ACC112 (cell line): Measurements from ENCODE around the gene ADCY7.

Source experiments
- H2AFZ ChIP-seq: fragments of 200-600 bp; sonication (generic); one replicate; pipeline ENCODE4 v1.6.0; 2017; ENCODE audit warnings: antibody characterized with exemption, low read length; ENCODE audit not compliant: unreplicated experiment
- H3K27ac ChIP-seq: fragments of 200-600 bp; sonication (generic); 2 replicates; pipeline ENCODE4 v1.5.1; 2014; ENCODE audit warnings: low read depth, mild to moderate bottlenecking, antibody characterized with exemption, low read length, moderate library complexity
- H3K27me3 ChIP-seq: fragments of 200-600 bp; sonication (generic); 2 replicates; pipeline ENCODE4 v1.6.1; 2014; ENCODE audit warnings: mild to moderate bottlenecking, antibody characterized with exemption, low read length, moderate library complexity, mixed read lengths; ENCODE audit not compliant: insufficient read depth
- H3K36me3 ChIP-seq: fragments of 200-600 bp; sonication (generic); 2 replicates; pipeline ENCODE4 v1.6.1; 2016; ENCODE audit warnings: mild to moderate bottlenecking, antibody characterized with exemption, low read length, moderate library complexity, mixed read lengths; ENCODE audit not compliant: insufficient read depth
- H3K4me1 ChIP-seq: fragments of 200-600 bp; sonication (generic); one replicate; pipeline ENCODE4 v1.6.1; 2016; ENCODE audit warnings: low read length, mixed read lengths; ENCODE audit not compliant: insufficient read depth, unreplicated experiment, control insufficient read depth
- H3K4me3 ChIP-seq: fragments of 200-600 bp; sonication (generic); 2 replicates; pipeline ENCODE4 v1.5.1; 2014; ENCODE audit warnings: mild to moderate bottlenecking, low read depth, low read length
- H3K79me2 ChIP-seq: fragments of 200-600 bp; sonication (generic); one replicate; pipeline ENCODE4 v1.6.0; 2016; ENCODE audit warnings: low read length; ENCODE audit not compliant: control insufficient read depth, unreplicated experiment, insufficient read depth

ADCY7 gene

DNA sequence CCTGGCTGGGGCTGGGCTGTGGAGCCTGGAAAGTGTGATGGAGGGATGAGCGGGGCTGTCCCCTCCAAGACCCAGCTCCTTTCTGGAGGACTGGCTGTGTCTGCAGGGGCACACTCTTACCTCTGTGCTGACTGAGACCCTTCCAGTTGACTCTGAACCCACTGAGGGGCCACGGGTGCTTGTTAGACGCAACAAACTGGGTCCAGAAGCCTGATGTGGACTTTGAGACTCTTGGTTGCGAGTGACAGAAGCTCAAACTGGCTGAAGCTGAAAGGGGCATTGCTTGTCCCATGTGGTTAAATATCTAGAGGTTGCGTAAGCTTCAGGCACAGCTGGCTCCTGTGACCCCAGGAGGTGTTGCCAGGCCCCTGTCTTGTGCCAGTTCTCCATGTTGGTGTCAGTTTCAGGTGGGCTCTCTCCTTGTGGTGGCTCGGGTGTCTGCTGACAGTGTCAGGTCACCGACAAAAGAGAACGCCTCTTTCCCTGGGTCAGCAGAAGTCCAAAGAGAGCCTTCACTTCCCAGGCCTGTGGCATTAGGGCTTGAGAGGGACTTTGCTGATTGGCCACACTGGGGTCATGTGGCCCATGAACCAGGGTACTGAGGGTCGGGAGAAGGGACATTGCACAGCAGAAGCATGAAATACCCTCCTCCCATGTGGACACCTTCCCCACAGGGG, 16.7 kb downstream of the ADCY7 start:
- H3K4me1 ChIP-seq: peaks cover 7% of the 10 kb centered on the region
- no peak overlapping the region for H2AFZ ChIP-seq
- peaks cover 55% of the 10 kb centered on the region for H3K79me2 ChIP-seq
- H3K36me3 ChIP-seq: 0 out of 2 replicates have a peak, but pooled peaks cover 3% of the 10 kb centered on the region
- no peak overlapping the region for H3K27ac ChIP-seq
- H3K27me3 ChIP-seq: no peaks in the 10 kb centered on the region
- H3K4me3 ChIP-seq: no peak overlapping the region

DNA sequence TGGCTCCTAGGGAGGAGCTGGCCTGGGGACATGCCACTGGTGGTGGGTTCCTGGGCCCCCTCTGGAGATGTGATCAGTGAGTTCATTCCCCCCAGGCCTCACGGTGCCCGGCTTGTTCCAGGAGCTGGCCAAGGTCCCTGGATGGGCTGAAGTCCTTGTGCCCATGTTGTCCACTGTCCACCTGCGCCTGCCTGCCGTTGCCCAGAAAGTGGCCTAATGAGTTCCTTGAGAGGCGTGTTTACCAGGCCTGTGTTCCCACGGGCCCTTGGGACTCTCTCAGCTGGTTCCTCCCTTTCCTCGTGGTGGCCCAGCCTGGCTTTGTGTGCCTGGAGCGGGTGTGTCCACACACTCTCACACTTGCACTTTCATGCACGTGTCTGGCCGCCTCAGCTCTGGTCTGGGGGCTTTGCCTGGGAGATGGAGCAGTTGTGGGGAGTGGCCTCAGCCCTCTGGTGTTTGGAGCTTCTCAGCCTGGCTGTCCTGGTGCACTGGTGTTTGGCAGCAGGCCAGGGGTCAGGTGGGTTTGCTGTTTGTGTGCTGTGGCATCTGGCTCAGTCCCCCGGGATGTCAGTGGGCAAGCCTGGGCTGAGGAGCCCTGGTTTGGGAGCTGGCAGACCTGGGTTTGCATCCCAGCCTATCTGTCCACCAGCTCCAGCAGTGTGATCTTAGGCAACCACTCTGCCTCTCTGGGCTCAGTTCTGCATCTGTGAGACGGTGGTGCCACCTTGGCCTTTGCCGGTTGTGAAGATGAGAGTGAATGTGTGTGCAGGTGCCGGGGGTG, 18.0 kb downstream of the ADCY7 start:
- no peak overlapping the region for H3K27ac ChIP-seq
- H3K27me3 ChIP-seq: no peaks in the 10 kb centered on the region
- no peak overlapping the region for H3K4me3 ChIP-seq
- peaks cover 43% of the 10 kb centered on the region for H3K79me2 ChIP-seq
- 0 out of 2 replicates have a peak, but pooled peaks cover 4% of the 10 kb centered on the region for H3K36me3 ChIP-seq
- no peak overlapping the region for H2AFZ ChIP-seq
- H3K4me1 ChIP-seq: peaks cover 7% of the 10 kb centered on the region

DNA sequence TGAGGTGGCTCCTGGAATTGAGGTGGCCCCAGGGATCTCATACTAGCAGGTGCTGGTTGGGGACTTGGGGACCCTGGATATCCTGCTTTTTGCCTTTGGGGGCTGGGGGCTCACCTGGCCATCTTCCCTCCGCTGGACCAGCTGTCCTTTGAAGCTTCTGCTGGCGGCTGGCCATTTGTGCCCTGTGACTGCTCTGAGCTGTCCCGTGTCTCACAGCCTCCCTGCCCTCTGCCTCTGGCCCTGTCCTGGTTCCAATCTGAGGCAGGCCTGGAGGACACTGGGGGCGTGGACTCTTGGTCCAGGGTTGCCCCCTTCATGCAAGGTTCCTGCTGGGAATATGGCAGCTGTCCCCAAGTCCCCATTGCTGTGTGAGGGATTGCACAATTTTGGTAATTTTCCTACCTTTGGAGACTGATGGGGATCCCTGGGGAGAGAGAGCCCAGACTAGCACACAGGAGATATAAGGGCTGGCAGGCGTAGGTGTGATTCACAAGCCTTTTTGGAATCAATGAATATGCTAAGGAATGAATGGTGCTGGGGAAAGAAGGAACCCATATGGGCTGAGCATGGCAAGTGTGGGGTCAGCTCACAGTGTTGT, 19.2 kb downstream of the ADCY7 start:
- H2AFZ ChIP-seq: no peak overlapping the region
- H3K79me2 ChIP-seq: peaks cover 38% of the 10 kb centered on the region
- no peak overlapping the region for H3K4me3 ChIP-seq
- H3K36me3 ChIP-seq: 0 out of 2 replicates have a peak, but pooled peaks cover 4% of the 10 kb centered on the region
- no peak overlapping the region for H3K27ac ChIP-seq
- peaks cover 7% of the 10 kb centered on the region for H3K4me1 ChIP-seq
- no peaks in the 10 kb centered on the region for H3K27me3 ChIP-seq

DNA sequence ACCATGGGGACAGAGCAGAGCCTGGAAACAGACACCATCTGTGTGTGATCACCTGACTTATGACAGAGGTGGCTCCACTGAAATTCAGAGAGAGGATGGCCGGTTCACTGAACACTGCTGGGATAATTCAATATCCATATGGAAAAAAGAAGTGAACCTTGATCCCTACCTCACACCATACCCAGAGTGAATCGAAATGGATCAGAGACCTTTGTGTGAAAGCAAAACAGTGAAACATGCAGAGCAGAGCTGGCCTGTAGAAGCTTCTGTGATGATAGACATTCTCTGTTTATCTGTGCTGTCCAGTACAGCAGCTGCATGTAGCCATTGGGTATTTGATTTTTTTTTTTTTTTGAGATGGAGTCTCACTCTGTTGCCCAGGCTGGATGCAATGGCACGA, 20.3 kb downstream of the ADCY7 start:
- H3K4me1 ChIP-seq: peaks cover 7% of the 10 kb centered on the region
- 0 out of 2 replicates have a peak, but pooled peaks cover 4% of the 10 kb centered on the region for H3K36me3 ChIP-seq
- H3K79me2 ChIP-seq: peaks cover 31% of the 10 kb centered on the region

DNA sequence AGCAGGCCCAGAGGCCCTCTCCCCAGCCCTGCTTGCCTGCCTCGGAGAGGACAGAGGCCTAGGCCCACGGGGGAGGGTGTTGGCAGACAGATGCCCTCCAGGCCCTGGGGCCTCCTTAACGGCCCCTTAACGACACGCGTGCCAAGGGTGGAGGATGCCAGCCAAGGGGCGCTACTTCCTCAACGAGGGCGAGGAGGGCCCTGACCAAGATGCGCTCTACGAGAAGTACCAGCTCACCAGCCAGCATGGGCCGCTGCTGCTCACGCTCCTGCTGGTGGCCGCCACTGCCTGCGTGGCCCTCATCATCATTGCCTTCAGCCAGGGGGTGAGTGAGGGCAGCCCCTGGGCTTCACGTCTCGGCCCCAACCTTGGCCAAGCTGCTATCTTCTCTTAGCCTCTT, 21.7 kb downstream of the ADCY7 start:
- Histone ChIP-seq H3K79me2 (peaks cover 24% of the 10 kb centered on the region), H3K27me3 (no peaks in the 10 kb centered on the region), H3K27ac (no peak overlapping the region), H2AFZ (no peak overlapping the region), H3K4me3 (no peak overlapping the region), H3K4me1 (peaks cover 7% of the 10 kb centered on the region), H3K36me3 (0 out of 2 replicates have a peak, but pooled peaks cover 4% of the 10 kb centered on the region)

More for the DNA sequence above, 20.3 kb downstream of the ADCY7 start:
- Histone ChIP-seq H3K27ac (no peak overlapping the region), H2AFZ (no peak overlapping the region), H3K4me3 (no peak overlapping the region), H3K27me3 (no peaks in the 10 kb centered on the region)

DNA sequence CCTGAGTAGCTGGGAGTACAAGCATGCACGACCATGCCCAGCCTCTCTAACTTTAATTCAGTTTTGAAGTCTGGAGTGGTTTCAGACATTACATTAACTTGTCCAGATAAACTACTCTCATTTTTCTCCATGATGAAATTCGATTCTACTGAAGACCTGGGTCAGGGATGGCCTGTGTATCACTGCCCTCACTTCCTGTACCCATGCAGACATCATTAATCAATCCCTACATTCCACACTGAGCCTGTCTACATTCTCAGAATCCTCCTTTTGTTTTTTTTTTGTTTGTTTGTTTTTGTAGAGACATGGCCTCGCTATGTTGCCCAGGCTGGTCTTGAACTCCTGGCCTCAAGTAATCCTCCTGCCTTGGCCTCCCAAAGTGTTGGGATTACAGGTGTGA, 22.6 kb downstream of the ADCY7 start:
- H3K4me1 ChIP-seq: peaks cover 7% of the 10 kb centered on the region
- no peak overlapping the region for H3K27ac ChIP-seq
- no peak overlapping the region for H3K4me3 ChIP-seq
- H3K36me3 ChIP-seq: 0 out of 2 replicates have a peak, but pooled peaks cover 4% of the 10 kb centered on the region
- H3K27me3 ChIP-seq: no peaks in the 10 kb centered on the region
- no peak overlapping the region for H2AFZ ChIP-seq
- H3K79me2 ChIP-seq: peaks cover 16% of the 10 kb centered on the region

DNA sequence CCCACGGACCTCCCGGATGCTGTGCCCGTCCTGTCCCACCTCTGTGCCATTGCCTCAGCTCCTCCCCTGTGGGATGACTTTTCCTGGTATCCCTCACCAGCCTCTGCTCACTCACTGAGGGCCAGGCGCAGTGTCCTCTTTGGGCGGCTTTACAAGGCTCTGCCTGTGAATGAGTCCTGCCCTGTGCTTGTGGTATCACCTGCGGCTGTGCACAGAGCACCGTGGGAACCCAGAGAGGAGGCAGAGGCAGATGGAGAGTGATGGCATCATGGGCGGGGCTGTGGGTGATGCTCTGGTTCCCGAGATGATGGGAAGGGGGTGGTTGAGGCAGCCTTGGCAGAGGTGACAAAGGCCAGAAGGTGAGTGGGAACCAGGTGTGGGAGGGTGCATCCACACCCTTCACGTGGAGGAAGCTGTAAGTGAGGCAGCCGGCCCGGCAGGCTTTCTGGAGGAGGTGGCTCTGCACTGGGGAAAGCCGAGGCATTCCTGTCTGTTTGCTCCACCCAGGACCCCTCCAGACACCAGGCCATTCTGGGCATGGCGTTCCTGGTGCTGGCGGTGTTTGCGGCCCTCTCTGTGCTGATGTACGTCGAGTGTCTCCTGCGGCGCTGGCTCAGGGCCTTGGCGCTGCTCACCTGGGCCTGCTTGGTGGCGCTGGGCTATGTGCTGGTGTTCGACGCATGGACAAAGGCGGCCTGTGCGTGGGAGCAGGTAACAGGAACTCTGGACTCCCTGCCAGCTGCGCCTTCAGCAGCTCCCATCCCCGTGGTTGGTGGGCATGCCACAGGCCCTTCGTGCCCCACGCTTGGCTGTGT, 23.8 kb downstream of the ADCY7 start:
- no peak overlapping the region for H3K27ac ChIP-seq
- H3K4me3 ChIP-seq: no peak overlapping the region
- H3K27me3 ChIP-seq: no peaks in the 10 kb centered on the region
- H2AFZ ChIP-seq: no peak overlapping the region
- 0 out of 2 replicates have a peak, but pooled peaks cover 4% of the 10 kb centered on the region for H3K36me3 ChIP-seq
- no peaks in the 10 kb centered on the region for H3K4me1 ChIP-seq
- peaks cover 6% of the 10 kb centered on the region for H3K79me2 ChIP-seq

DNA sequence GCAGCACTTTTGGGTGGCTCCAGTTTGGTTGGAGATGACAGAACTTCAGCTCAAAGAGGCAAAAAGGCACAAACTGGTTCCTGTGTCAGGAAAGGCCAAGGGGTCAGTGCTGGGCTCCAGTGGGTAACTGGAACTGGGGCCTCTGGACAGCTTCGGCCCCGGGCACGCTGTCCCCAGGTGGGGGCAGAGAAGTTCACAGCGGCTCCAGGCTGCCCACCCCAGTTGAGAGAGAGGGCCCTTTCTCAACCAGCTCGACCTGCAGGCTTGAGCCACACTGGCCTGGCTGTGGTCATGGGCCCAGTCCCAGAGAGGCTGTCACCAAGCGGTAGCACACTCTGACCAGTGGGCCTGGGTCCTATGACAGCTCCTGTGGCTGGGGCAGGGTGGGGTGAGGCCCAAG, 24.5 kb downstream of the ADCY7 start:
- no peak overlapping the region for H2AFZ ChIP-seq
- H3K27ac ChIP-seq: no peak overlapping the region
- H3K4me3 ChIP-seq: no peak overlapping the region
- H3K36me3 ChIP-seq: 0 out of 2 replicates have a peak, but pooled peaks cover 4% of the 10 kb centered on the region
- H3K27me3 ChIP-seq: no peaks in the 10 kb centered on the region
- H3K79me2 ChIP-seq: peaks cover 4% of the 10 kb centered on the region
- H3K4me1 ChIP-seq: no peaks in the 10 kb centered on the region

DNA sequence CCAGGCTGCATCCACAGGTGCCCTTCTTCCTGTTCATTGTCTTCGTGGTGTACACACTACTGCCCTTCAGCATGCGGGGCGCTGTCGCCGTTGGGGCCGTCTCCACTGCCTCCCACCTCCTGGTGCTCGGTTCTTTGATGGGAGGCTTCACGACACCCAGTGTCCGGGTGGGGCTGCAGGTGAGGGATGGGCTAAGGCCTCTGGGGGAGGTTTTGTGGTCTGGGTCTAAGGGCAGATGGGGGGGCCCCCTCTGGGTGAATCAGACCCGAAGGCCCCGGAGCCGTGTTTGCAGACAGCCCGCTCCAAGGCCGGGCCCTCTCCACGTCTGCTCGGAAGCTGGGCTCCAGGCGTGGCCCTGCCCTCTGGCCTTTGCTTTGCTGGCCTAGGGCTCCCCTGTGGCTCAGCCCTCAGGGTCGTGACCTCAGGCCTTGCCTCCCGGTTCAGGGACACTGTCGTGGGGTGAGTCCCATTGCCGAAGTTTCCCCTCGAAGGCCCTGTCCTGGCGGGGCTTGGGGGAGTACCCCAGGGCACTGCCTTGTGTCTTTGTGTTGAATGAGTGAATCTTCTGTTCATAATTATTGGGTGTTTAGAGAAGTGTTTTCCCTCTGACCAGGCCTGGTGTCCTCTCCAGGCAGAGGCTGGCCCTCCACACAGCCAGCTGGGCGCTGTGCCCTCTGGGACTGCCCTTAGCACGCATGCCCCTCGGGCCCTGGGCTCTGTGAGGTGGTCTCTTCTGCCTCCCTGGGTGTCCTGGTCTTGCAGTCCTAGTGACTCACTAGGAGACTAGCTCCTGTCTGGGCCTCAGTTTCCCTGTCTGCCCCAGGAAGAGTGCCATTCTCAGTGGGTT, 25.6 kb downstream of the ADCY7 start:
- Histone ChIP-seq H3K4me3 (no peak overlapping the region), H3K36me3 (0 out of 2 replicates have a peak, but pooled peaks cover 4% of the 10 kb centered on the region), H2AFZ (no peak overlapping the region), H3K4me1 (no peaks in the 10 kb centered on the region), H3K27me3 (no peaks in the 10 kb centered on the region), H3K27ac (no peak overlapping the region), H3K79me2 (no peaks in the 10 kb centered on the region)
